HG03521 (cell line): ENCODE results near the gene KIR2DL1.
"Not testable (repeated sequence)": the region's sequence is repeated elsewhere in the genome, so short reads cannot be mapped to it uniquely, and the experiment has no call there.

ENCODE experiments used
- ATAC-seq: cut with Tn5 transposase; IDR thresholded peaks from one replicate; pipeline ENCODE4 v1.9.1; 2021; ENCODE audit warnings: mild to moderate bottlenecking, moderate library complexity; ENCODE audit not compliant: unreplicated experiment

Gene KIR2DL1

DNA sequence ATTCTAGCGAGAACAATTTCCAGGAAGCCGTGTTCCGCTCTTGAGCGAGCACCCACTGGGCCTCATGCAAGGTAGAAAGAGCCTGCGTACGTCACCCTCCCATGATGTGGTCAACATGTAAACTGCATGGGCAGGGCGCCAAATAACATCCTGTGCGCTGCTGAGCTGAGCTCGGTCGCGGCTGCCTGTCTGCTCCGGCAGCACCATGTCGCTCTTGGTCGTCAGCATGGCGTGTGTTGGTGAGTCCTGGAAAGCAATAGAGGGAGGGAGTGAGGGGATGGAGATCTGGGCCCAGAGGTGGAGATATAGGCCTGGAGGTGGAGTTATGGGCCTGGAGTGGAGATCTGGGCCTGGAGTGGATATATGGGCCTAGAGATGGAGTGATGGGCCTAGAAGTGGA lies at the start of gene KIR2DL1:
Gene KIR2DL1 (plus strand): TSS at position 148 of the 400 bp plus-strand sequence. CDS start 58 bp downstream, at position 206.
- ATAC-seq: not testable (repeated sequence)

- no peak for ATAC-seq
Observed at GRCh38 chr19:54724142-54724541, 45.5 kb upstream of the KIR2DL1 start, which contains the start of gene KIR3DL3. Gene KIR3DL3 (plus strand): TSS chr19:54724442. CDS start chr19:54724497, 55 bp downstream.

- ATAC-seq: no peak
Observed at GRCh38 chr19:54724644-54725043, 44.9 kb upstream of the KIR2DL1 start.

- ATAC-seq: no peak
Observed at GRCh38 chr19:54725321-54725720, 44.3 kb upstream of the KIR2DL1 start.

DNA sequence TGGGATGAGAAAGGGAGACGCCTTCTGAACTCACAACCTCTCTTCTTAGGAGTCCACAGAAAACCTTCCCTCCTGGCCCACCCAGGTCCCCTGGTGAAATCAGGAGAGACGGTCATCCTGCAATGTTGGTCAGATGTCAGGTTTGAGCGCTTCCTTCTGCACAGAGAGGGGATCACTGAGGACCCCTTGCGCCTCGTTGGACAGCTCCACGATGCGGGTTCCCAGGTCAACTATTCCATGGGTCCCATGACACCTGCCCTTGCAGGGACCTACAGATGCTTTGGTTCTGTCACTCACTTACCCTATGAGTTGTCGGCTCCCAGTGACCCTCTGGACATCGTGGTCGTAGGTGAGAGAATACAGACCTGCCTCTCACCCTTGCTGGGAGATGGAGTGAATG lies 42.0 kb upstream of the KIR2DL1 start:
- ATAC-seq: no peak

GRCh38 chr19:54728167-54728566 lies 41.4 kb upstream of the KIR2DL1 start:
- ATAC-seq: no peak

DNA sequence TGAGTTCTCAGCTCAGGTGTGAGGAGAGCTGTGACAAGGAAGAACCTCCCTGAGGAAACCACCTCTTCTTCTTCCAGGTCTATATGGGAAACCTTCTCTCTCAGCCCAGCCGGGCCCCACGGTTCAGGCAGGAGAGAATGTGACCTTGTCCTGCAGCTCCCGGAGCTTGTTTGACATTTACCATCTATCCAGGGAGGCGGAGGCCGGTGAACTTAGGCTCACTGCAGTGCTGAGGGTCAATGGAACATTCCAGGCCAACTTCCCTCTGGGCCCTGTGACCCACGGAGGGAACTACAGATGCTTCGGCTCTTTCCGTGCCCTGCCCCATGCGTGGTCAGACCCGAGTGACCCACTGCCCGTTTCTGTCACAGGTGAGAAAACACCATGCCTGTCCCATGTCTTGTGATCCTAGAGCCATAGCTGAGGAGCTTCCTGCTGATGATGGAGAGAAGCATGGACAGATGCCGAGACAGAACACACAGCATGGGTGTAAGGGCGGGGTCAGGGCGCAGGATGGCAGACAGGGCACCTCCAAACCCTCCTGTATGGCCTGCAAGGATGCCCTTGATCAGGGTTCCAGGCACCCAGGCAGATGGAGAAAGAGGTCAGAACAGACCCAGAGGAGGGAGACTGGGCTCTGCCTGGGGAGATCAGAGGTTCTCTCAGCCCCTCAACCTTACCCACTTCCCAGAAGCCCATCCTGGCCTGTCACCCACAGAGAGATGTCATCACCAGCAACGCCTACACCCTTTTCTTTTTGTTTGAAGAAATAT lies 40.0 kb upstream of the KIR2DL1 start:
- ATAC-seq: no peak

DNA sequence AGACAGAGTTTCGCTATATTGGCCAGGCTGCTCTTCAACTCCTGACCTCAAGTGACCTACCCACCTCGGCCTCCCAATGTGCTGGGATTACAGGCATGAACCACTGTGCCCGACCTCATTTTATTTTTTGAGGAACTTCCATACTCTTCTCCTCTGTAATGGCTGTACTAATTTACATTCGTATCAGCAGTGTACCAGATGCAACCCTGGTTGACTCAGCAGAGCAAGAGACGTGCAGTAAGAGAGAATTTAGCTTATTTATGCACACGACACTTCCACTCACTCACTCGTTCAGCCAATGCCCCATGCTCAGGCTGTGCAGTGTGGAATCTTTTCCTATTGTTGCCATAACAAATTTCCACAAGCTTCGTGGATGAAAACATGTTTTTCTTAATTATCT lies 38.4 kb upstream of the KIR2DL1 start:
- ATAC-seq: no peak

DNA sequence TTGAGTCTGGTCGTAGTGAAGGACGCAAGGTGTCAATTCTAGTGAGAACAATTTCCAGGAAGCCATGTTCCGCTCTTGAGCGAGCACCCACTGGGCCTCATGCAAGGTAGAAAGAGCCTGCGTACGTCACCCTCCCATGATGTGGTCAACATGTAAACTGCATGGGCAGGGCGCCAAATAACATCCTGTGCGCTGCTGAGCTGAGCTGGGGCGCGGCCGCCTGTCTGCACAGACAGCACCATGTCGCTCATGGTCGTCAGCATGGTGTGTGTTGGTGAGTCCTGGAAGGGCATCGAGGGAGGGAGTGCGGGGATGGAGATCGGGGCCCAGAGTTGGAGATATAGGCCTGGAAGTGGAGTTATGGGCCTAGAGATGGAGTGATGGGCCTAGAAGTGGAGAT lies 31.3 kb upstream of the KIR2DL1 start, which contains the start of gene KIR2DL3:
Gene KIR2DL3 (plus strand): TSS at position 208 of the 400 bp plus-strand sequence. CDS start 33 bp downstream, at position 241.
- not testable (repeated sequence) for ATAC-seq

- no peak for ATAC-seq
Observed at GRCh38 chr19:54738715-54739114, 30.9 kb upstream of the KIR2DL1 start.

- ATAC-seq: no peak
Observed at GRCh38 chr19:54739587-54740497, 29.8 kb upstream of the KIR2DL1 start.

- ATAC-seq: not testable (repeated sequence)
Observed at GRCh38 chr19:54741950-54742349, 27.6 kb upstream of the KIR2DL1 start.

DNA sequence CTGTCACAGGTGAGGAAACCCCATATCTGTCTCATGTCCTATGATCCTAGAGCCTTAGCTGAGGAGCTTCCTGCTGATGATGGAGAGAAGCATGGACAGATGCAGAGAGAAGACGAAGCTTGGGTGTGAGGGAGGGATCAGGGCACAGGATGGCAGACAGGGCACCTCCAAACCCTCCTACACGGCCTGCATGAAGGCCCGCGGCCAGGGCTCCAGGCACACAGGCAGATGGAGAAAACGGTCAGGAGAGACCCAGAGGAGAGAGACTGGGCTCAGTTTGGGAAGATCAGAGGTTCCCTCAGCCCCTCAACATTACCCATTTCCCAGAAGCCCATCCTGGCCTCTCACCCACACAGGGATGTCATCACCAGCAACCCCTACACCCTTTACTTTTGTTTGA lies 25.5 kb upstream of the KIR2DL1 start:
- ATAC-seq: not testable (repeated sequence)

DNA sequence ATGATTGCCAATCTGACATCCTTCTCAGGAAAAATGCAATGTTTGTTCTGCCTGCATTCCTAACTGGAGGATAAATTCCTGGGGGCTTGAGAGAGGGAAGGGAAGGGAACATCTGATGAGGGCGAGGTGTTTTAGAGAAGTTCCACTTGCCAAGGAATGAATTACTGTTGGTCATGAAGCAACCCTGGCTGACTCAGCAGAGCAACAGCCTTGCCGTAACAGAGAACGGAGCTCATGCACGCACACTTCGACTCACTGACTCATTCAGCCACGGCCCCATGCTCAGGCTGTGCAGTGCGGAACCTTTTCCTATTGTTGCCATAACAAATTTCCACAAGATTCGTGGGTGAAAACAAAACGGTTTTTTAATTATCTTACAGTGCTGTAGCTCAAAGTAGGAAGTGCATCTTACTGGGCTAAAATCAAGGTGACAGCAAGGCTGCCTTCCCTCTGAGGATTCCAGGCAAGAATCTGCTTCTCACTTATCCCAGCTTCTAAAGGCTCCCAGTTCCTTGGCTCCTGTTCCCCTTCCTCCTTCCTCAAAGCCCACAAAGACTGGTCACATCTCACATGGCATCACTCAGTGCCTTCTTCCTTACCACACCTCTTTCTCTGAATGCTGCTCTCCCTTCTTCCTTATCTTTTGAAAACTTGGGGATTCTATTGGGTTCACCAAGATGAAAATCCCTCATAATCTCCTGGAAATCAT lies 21.8 kb upstream of the KIR2DL1 start:
- ATAC-seq: not testable (repeated sequence)

- not testable (repeated sequence) for ATAC-seq
Observed at GRCh38 chr19:54750276-54750675, 19.3 kb upstream of the KIR2DL1 start.

DNA sequence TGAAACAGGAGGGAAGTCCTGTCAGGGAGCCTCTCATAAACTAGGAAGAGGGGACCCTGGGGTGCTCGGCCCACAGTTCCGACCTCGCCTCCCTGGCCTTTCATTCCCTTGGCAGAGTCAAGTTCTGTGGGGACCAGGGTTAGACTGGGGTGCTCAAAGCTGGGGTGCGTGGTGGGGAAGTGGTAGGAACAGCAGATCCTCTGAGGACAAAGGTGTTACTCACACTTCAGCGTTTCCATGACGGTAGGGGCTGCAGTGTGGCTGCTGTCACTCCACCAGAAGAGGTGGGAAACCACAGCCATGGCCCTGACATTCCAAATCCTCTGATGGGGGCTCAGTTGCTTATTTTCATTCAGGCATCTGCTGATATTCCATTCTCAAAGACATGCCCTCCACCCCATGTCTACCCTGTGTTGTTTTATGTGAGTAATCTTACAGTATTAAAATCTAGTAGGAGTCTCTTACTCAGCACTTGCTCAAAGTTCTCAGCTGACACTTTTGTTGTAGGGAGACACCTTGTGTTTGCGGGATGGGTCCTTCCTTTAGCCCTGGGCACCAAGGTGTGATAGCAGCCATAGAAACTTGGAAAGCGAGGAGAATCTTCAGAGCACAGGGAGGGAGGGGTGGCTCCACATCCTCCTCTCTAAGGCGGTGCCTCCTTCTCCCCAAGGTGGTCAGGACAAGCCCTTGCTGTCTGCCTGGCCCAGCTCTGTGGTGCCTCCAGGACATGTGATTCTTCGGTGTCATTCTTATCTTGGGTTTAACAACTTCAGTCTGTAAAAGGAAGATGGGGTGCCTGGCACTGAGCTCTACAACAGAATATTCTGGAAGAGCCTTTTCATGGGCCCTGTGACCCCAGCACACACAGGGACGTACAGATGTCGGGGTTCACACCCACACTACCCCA lies 13.1 kb upstream of the KIR2DL1 start:
- not testable (repeated sequence) for ATAC-seq

- ATAC-seq: not testable (repeated sequence)
Observed at GRCh38 chr19:54758577-54758976, 11.0 kb upstream of the KIR2DL1 start.

GRCh38 chr19:54764219-54764618 lies 5.4 kb upstream of the KIR2DL1 start:
- ATAC-seq: not testable (repeated sequence)

- ATAC-seq: not testable (repeated sequence)
Observed at GRCh38 chr19:54766464-54766863, 3.1 kb upstream of the KIR2DL1 start.

- ATAC-seq: not testable (repeated sequence)
Observed at GRCh38 chr19:54770511-54770910, 918 bp downstream of the KIR2DL1 start.
